Activated effector memory CD4-positive, alpha-beta T cell treated with Interleukin-2 at 50 U/mL for 16 hours (primary cell): ENCODE measurements around the gene LHX4.

ENCODE experiments used
- DNase-seq: peaks from one replicate; pipeline ENCODE4 v3.0.0-alpha.2; 2020

Gene LHX4

GRCh38 chr1:180229483-180230415 is at the start of gene LHX4:
TSS of gene LHX4 (plus strand) at chr1:180230264. CDS start at chr1:180230530, 266 bp downstream.
- no peak for DNase-seq

GRCh38 chr1:180181048-180181447 is 49.0 kb upstream of the LHX4 start:
- DNase-seq = no peak

DNA sequence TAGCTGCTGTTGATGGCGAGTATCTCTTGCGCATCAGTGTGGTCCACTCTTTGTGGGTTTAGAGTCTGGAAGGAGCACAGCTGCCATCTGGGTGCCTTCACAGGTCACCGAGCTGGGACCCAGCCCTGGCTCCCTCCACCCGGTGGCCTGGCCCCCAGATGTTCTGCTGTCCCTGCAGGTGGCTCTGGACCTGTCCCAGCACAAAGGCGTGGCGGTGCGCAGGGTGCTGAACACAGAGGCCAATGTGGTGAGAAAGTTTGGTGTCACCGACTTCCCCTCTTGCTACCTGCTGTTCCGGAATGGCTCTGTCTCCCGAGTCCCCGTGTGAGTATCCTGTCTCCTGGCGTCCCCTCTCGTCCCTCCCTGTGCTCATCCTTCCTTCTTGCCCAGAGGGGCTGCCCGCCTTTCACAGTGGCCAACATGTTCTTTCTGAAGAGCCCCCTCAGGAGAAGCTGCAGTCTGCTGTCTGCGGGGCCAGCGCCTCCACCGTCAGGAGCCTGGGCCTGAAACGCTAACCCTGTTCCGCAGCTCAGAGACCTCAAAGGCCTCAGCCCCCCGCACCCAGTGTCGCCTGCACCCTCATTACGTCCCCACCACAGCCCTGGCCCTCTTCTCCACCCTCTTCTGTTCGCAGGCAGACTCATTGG is 47.9 kb upstream of the LHX4 start:
- DNase-seq = no peak

DNA sequence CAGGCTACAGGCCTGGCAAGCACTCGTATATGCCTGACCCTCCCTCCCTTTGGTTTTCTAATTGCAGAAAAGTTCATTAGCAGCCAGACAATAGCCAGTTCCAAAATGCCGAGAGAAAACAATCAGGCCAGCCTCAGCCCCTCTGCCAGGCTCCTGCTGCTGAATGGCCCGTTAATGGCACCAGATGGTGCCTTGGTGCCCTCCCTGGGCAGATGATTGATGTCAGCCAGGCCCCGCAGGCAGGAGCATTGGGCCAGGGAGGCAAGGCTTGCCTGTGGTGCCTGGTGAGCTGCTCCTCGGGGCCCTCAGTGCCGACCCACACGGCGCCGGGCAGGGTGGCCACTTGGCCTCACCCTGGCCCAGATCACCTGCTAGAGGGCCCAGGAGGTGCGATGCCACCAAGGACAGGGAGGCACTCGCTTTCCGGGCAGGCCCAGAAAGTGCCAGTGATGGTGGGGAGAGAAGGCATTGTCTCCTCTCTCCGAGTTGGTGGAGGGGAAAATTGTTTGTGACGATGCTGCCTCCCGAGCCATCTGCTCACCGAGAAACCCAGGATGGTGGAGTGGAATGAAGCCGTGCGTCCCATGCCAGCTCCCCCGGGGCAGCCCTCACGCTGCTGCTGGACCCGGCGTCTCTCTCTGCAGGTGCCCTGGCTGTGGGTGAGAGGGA is 47.3 kb upstream of the LHX4 start:
- no peak for DNase-seq

GRCh38 chr1:180183426-180183825 is 46.6 kb upstream of the LHX4 start:
- no peak for DNase-seq

- no peak for DNase-seq
Observed at GRCh38 chr1:180184041-180184440, 46.0 kb upstream of the LHX4 start.

- no peak for DNase-seq
Observed at GRCh38 chr1:180185281-180185680, 44.8 kb upstream of the LHX4 start.

DNA sequence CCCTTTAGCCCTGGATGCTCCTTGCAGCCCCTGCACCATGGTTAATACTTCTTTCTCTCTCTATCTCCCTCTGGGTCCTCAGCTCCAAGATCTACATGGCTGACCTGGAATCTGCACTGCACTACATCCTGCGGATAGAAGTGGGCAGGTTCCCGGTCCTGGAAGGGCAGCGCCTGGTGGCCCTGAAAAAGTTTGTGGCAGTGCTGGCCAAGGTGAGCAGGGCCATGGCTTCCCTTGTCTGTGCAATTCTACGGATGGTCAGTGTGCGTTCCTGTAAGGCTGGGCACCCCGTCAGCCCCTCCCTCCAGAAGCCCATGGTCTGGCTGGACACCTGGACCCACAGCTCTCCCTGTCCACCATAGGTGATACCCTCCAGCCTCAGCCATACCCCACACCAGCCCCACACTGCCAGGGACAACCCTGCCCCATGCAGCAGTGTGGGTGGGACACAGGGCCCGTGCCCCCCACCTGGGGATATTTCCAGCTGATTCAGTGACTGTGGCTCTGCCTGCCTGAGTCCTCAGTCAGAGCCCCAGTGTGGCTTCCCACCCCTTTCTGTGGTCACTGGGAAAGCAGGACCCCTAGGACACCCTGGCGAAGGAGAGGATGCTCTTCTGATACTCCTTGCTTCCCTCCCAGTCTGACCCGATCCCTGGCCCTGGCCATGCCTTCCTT is 44.0 kb upstream of the LHX4 start:
- no peak for DNase-seq

DNA sequence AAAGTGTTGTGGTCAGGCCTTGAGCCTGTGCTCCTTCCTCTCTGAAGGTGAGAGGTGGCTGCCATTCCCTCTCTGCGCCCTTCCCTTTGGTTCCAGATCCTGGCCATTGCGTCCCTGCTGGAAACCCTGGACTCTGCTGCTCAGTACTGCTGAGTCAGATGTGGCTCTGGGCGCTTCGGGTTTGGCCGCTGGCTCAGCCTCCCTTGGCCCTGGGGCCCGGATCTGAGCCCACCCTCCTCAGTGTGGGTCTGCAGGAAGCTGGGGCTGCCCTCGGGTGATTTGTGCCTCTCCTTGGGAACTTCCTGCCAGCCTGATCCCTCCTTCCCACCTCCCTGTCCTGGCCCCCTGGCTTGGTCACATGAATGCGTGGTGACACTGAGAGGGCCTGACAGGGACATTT is 43.2 kb upstream of the LHX4 start:
- DNase-seq = no peak

DNA sequence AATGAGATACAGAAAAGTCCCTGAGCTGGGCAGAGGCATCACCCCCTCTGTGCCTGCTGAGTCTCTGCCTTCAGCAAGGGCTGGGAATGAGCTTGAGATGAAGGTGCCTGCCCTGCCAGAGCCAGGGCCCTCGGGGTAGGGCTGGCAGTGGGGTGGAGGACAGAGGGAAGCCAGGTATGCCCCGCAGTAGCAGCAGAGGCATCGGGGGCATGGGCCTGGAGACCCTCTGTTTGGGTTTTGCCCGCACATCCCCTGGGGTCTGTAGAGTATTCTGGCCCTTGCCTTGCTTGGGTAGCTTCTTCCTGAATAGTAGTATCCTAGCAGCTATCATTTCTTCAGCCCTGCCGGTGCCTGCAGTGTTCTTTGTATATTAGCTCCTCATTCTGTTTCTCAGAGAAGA is 42.4 kb upstream of the LHX4 start:
- DNase-seq = no peak

DNA sequence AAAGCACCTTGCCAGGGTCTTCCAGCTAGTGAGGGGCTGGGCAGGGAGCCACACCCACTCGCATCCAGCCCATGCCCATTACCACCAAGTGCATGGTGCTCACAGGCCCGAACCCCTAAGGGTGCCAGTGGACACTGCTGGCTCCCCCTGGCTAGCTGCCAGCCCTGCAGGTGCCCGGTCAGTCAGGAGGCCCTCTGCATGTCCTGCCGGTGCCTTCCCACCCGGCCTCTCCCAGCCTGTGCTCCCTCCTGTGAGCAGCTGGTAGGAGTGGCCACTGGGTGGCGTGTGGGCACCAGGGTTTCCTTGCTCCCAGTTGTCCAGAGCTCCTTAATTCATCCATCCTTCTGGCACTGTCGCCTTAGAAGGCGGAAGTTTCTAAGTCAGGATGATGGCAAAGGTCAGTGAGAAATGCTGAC is 42.0 kb upstream of the LHX4 start:
- no peak for DNase-seq

- no peak for DNase-seq
Observed at GRCh38 chr1:180188684-180189175, 41.3 kb upstream of the LHX4 start.

DNA sequence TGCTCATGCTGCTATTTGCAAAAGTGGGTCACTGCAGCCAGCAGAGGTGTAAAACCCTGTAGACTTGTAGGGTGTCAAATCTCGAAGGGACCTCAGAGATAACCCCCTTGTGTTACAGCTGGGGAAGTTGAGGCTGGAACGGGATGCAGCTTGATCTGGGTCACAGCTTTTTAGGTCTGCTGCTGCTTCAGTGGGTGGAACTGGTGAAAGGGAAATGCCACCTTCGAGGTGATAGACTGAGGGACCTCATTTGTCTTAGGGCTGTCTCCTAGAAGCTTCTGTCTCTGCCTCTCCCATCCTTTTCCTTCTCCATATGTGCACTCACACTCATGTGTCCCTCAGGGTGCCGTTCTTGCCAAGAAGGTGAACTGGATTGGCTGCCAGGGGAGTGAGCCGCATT is 40.0 kb upstream of the LHX4 start:
- DNase-seq = no peak

- DNase-seq = no peak
Observed at GRCh38 chr1:180192172-180192571, 37.9 kb upstream of the LHX4 start.

GRCh38 chr1:180193141-180194047 is 36.7 kb upstream of the LHX4 start:
- DNase-seq = no peak

- DNase-seq = no peak
Observed at GRCh38 chr1:180194048-180194425, 36.0 kb upstream of the LHX4 start.

- DNase-seq = no peak
Observed at GRCh38 chr1:180194546-180195207, 35.4 kb upstream of the LHX4 start.

DNA sequence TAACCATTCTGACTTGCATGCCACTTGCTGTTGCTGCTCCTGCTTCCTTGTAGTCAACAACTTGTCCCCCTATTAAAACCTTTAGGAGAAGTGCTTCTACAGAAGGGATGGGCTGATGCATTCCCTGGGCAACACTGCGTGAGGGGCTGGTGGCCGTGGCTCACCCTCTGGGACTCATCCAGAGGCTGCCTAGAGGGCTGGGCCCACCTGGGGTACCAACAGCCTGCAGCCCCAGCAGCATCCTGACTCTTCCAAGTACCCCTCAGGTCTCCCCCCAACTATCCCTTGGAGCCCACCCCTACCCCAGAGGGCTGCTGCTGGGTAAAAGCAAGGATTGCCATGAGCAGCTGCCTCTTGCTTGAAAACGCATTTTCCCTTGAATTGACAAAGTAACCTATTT is 34.7 kb upstream of the LHX4 start:
- no peak for DNase-seq

- DNase-seq = no peak
Observed at GRCh38 chr1:180195916-180196315, 34.1 kb upstream of the LHX4 start.

GRCh38 chr1:180196436-180197003 is 33.5 kb upstream of the LHX4 start:
- no peak for DNase-seq

DNA sequence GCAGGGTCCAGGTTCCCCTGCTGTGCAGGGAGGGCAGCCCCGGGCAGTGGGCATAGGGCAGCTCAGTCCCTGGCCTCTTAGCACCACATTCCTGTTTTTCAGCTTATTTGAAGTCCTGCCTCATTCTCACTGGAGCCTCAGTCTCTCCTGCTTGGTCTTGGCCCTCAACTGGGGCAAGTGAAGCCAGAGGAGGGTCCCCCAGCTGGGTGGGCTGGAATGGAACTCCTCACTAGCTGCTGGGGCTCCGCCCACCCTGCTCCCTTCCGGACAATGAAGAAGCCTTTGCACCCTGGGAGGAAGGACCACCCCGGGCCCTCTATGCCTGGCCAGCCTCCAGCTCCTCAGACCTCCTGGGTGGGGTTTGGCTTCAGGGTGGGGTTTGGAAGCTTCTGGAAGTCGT is 32.8 kb upstream of the LHX4 start:
- DNase-seq = no peak
